Natural killer cell (primary cell): Measurements from ENCODE around the gene ANGPTL4. TPM values are rescaled to one million over a fixed set of nuclear protein-coding genes. Genes with fewer than 3 reads are reported as not detected.

Experiments
- ATAC-seq, 3 donors: fragments of 150-1000 bp in 2 of 3; fragments of 200-7000 bp in 1 of 3; cut with Tn5 transposase; 1 replicate in 1 of 3; 2 replicates in 2 of 3; pipeline ENCODE4 v1.10.0; 2021; ENCODE audit warnings: mild to moderate bottlenecking in 2 of 3, moderate library complexity in 2 of 3
- DNase-seq, 2 donors: peaks; one replicate each; pipeline versions ENCODE4 v3.0.0 to v3.0.0-alpha.2; 2013 to 2021; ENCODE audit warnings: mixed read lengths in 1 of 2
- H3K27ac ChIP-seq: one replicate; pipeline ENCODE4 v1.5.1; 2013; ENCODE audit warnings: mild to moderate bottlenecking, low read length
- H3K27me3 ChIP-seq: one replicate; pipeline ENCODE4 v1.6.1; 2013; ENCODE audit warnings: low read length; ENCODE audit not compliant: control insufficient read depth, insufficient read depth
- H3K36me3 ChIP-seq: one replicate; pipeline ENCODE4 v1.6.1; 2013; ENCODE audit warnings: low read length; ENCODE audit not compliant: control insufficient read depth, insufficient read depth
- H3K4me1 ChIP-seq: one replicate; pipeline ENCODE4 v1.6.1; 2013; ENCODE audit warnings: low read length; ENCODE audit not compliant: control insufficient read depth, insufficient read depth
- H3K4me3 ChIP-seq: one replicate; pipeline ENCODE4 v1.5.1; 2013; ENCODE audit warnings: low read length
- H3K9me3 ChIP-seq: one replicate; pipeline ENCODE4 v1.6.1; 2013; ENCODE audit warnings: low read length; ENCODE audit not compliant: control insufficient read depth, insufficient read depth
- H3K27ac Mint-ChIP-seq, 2 donors: one replicate each; pipeline ENCODE4 v1.8.0; 2022; ENCODE audit warnings: mild to moderate bottlenecking in 2 of 2, mixed read lengths in 2 of 2, moderate library complexity in 1 of 2
- H3K27me3 Mint-ChIP-seq, 2 donors: one replicate each; pipeline ENCODE4 v1.8.0; 2022; ENCODE audit warnings: low read depth in 2 of 2, mixed read lengths in 2 of 2
- H3K36me3 Mint-ChIP-seq: one replicate; pipeline ENCODE4 v1.8.0; 2022; ENCODE audit warnings: mixed read lengths
- H3K4me1 Mint-ChIP-seq, 2 donors: one replicate each; pipeline ENCODE4 v1.8.0; 2022; ENCODE audit warnings: mixed read lengths in 2 of 2
- H3K4me3 Mint-ChIP-seq: one replicate; pipeline ENCODE4 v1.8.0; 2022; ENCODE audit warnings: mild to moderate bottlenecking, moderate library complexity, mixed read lengths
- H3K9me3 Mint-ChIP-seq, 2 donors: one replicate each; pipeline ENCODE4 v1.8.0; 2022; ENCODE audit warnings: mixed read lengths in 2 of 2
- WGBS: methylation state at CpG from one replicate; pipeline ENCODE4 v1.1.7; 2013; ENCODE audit warnings: missing lambda C conversion rate; ENCODE audit not compliant: insufficient coverage; 5-methylcytosine and 5-hydroxymethylcytosine counted together
- intact Hi-C: fragments of 100-400 bp; cut with micrococcal nuclease; formaldehyde crosslinking; loops from one replicate; pipeline ENCODE4 v1.14.2; 2022
- total RNA-seq, 4 donors: library from RNA; stranded (reverse); fragments of 120-200 nt in 1 of 4; gene quantifications; one replicate each; pipeline versions ENCODE4 v1.2.3 to v1.2.4, GENCODE V29; 2013 to 2022
- TF ChIP-seq, protein P1 (sequence below): fragments of 200-600 bp; IDR thresholded peaks from one replicate; pipeline ENCODE4 v1.8.0; 2022; ENCODE audit warnings: antibody characterized with exemption

Gene ANGPTL4
- total RNA-seq, 3 donors from 2014 or later (not counting 1 experiment from before 2014, with no cell fraction given): not detected

GRCh38 chr19:8331263-8331845 is 32.6 kb upstream of the ANGPTL4 start:
- 87% methylated on average over 8 of the region's 8 CpGs for WGBS

DNA sequence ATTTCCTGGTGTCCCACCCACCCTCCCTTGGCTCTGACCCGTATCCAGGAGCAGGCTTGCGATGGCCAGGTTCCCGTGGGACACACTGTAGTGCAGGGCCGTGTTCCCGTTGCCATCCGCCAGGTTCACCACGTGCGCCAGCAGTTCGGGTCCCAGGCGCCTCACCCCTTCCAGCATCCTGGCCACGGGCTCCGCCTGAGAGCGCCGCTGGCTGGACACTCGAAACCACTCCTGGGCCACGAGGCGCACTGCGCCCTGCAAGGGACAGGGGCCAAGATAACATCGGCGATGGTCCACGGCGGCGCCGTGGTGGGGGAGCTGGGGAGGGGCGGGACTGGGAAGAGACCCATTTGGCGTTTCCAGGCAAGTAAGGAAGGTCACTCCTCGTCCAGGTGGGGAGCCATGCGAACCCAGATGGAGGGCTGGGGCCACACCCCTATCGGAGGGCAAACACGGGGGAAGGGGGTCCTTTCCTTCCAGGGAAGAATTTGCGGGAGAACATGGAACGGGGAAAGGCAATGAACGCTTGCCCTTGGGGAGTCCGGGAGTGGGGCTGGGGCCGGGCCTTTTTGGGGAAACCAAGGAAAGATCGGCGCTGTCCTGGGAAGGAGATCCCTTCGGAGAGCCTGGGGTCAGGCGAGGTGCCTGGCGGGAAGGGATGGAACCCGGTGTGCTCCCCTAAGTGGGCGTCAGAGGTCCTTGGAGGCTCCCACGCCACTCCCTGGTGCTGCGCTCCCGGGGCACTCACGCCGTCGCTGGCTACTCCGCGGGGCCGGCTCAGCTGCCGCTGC is 30.8 kb upstream of the ANGPTL4 start:
- Histone ChIP-seq H3K4me3 (no peak overlapping the region), H3K9me3 (no peaks in the 10 kb centered on the region), H3K4me1 (peaks cover 14% of the 10 kb centered on the region), H3K27me3 (peaks cover 6% of the 10 kb centered on the region), H3K36me3 (no peaks in the 10 kb centered on the region), H3K27ac (no peak overlapping the region)
- Mint-ChIP-seq H3K9me3 (no peaks in the 10 kb centered on the region), H3K4me1 (peaks cover 0 to 4% of the 10 kb centered on the region in 2 donors), H3K4me3 (peak overlapping the region; percentile 53), H3K27me3 (peaks cover 0 to 3% of the 10 kb centered on the region in 2 donors), H3K27ac (no peak overlapping the region), H3K36me3 (no peaks in the 10 kb centered on the region)
- no peak for ATAC-seq
- intact Hi-C loops: no loop called here
- TF ChIP-seq, protein P1, sequence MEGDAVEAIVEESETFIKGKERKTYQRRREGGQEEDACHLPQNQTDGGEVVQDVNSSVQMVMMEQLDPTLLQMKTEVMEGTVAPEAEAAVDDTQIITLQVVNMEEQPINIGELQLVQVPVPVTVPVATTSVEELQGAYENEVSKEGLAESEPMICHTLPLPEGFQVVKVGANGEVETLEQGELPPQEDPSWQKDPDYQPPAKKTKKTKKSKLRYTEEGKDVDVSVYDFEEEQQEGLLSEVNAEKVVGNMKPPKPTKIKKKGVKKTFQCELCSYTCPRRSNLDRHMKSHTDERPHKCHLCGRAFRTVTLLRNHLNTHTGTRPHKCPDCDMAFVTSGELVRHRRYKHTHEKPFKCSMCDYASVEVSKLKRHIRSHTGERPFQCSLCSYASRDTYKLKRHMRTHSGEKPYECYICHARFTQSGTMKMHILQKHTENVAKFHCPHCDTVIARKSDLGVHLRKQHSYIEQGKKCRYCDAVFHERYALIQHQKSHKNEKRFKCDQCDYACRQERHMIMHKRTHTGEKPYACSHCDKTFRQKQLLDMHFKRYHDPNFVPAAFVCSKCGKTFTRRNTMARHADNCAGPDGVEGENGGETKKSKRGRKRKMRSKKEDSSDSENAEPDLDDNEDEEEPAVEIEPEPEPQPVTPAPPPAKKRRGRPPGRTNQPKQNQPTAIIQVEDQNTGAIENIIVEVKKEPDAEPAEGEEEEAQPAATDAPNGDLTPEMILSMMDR: no peak
- WGBS: 39% methylated on average over 52 of the region's 52 CpGs
- DNase-seq: no peak

More at GRCh38 chr19:8331263-8331845, 32.6 kb upstream of the ANGPTL4 start:
- no peak overlapping the region for H3K27ac Mint-ChIP-seq
- DNase-seq (no peak), ATAC-seq (no peak)
- no peaks in the 10 kb centered on the region for H3K9me3 Mint-ChIP-seq
- no peak overlapping the region for H3K4me3 Mint-ChIP-seq
- TF ChIP-seq, protein P1: no peak
- Histone ChIP-seq H3K36me3 (no peaks in the 10 kb centered on the region), H3K27ac (no peak overlapping the region), H3K27me3 (peaks cover 6% of the 10 kb centered on the region), H3K9me3 (no peaks in the 10 kb centered on the region), H3K4me1 (peaks cover 13% of the 10 kb centered on the region), H3K4me3 (no peak overlapping the region)
- H3K27me3 Mint-ChIP-seq: no peaks in the 10 kb centered on the region
- intact Hi-C loops: no loop called here
- no peaks in the 10 kb centered on the region for H3K36me3 Mint-ChIP-seq
- peaks cover 0 to 4% of the 10 kb centered on the region in 2 donors for H3K4me1 Mint-ChIP-seq

DNA sequence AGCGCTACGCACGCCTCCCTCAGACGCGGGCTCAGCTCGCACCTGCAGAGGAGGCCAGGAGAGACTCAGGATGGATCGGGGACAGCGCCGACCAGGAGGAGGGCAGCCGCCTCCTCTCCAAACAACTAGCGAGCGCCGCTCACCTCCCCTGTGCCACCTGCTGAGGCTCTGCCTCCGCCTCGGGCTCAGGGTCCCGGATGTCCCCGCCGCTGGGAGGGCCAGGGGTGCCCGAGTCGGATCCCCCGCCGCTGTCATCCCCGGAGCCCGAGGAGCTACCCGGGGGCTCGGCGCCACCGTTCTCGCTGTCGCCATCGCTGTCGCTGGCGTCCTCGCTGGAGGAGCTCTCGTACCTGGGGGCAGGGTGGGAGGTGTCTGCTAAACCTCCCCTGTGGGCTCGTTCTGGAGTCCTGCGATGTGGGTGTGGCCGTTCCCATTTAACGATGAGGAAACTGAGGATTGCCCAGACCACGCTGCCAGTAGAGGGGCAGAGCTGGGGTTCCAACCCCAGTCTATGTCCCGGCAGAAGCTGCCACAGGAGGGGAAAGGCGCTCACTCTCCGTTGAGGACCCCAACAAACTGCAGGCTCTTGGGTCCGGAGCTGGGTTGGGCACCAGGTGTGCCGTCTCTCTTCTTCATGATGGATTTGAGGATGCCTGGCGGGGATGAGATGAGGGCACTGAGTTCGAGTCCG is 30.0 kb upstream of the ANGPTL4 start:
- peaks cover 0 to 3% of the 10 kb centered on the region in 2 donors for H3K27me3 Mint-ChIP-seq
- no peak overlapping the region for H3K4me3 ChIP-seq
- DNase-seq (no peak), ATAC-seq (no peak)
- H3K4me1 ChIP-seq: peaks cover 14% of the 10 kb centered on the region
- 34% methylated on average over 48 of the region's 48 CpGs for WGBS
- no peak overlapping the region for H3K27ac Mint-ChIP-seq
- peaks cover 6% of the 10 kb centered on the region for H3K27me3 ChIP-seq
- peaks cover 0 to 4% of the 10 kb centered on the region in 2 donors for H3K4me1 Mint-ChIP-seq
- H3K36me3 Mint-ChIP-seq: no peaks in the 10 kb centered on the region
- H3K9me3 ChIP-seq: no peaks in the 10 kb centered on the region
- peak overlapping the region; percentile 55 for H3K4me3 Mint-ChIP-seq
- H3K9me3 Mint-ChIP-seq: no peaks in the 10 kb centered on the region
- intact Hi-C loops: no loop called here
- TF ChIP-seq, protein P1: no peak
- no peaks in the 10 kb centered on the region for H3K36me3 ChIP-seq
- H3K27ac ChIP-seq: no peak overlapping the region
